H54 (cell line): ENCODE results near the gene TMEM26.

Experiments used
- DNase-seq: peaks from one replicate; pipeline ENCODE4 v3.0.0; 2011; ENCODE audit warnings: low spot score, mixed read lengths; ENCODE audit not compliant: insufficient read length
- FAIRE-seq: peaks from 3 replicates; lab custom pipeline; 2011; peaks lifted over from hg19 to GRCh38; lab: Jason Lieb, UNC
- POLR2A ChIP-seq: IDR thresholded peaks from 2 replicates; pipeline ENCODE4 v1.6.1; 2011; ENCODE audit warnings: low read depth, mild to moderate bottlenecking, low read length

TMEM26 gene

GRCh38 chr10:61448841-61449600 lies 4.2 kb downstream of the TMEM26 start:
- TF ChIP-seq POLR2A: no peak
- FAIRE-seq (no peak), DNase-seq (no peak)

DNA sequence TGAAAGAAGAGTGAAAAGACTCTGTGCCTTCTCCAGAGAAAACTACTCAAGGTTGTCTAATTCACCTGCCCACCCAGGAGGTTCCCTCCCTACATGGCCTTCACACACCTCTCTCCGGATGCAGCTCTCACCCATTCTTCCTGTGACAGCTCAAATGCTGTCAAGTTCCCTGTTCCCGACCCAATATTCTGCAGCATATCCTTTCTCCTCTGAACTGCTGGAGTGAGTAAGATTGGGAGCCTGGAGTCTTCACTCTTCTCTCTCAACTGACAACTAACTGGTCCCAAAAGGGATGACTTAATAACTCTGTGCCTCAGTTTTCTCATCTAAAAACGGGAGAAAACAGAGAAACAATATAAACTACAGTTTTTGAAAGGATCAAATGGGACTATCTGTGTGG lies 5.1 kb downstream of the TMEM26 start:
- FAIRE-seq (no peak), DNase-seq (no peak)
- no peak for TF ChIP-seq POLR2A

GRCh38 chr10:61439058-61439609 lies 14.0 kb downstream of the TMEM26 start:
- no peak for TF ChIP-seq POLR2A
- no peak for FAIRE-seq
- DNase-seq: no peak

DNA sequence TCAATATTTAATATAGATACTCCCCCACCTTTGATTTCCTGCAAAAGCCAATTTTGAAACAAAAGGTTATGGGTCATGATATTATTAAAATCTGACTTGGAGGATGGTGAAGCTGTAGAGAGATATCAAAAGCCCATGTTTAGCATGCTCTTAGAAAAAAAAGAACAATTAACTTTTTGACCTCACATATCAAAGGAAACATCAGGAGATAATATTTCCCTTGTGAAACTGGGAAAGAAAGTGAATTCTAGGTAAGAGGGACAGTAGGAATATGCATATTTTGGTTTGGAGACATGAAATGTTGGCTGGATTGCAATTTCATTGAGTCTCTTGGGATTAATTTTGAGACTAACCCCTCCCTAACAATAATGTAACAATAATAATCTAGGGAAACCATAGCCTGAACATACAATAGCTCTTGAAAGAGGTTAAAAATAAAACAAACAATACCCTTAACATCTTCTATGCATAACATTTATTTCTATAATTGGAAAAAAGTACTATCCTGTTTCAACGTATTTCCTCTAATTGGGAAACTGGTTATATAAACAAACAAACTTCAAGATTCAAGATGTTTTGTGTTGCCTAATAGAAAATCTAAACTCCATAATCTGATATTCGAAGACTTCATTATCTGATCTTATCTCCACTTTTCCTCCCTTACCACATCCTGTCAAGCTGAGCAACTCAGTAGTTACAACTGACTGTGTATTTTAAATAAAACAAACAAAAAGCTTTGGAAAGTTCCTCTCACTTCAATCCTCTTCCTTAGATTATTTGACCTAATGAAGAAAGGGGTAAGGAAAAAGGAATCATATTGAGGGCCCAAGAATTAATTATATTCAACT lies 14.8 kb downstream of the TMEM26 start:
- FAIRE-seq: no peak

DNA sequence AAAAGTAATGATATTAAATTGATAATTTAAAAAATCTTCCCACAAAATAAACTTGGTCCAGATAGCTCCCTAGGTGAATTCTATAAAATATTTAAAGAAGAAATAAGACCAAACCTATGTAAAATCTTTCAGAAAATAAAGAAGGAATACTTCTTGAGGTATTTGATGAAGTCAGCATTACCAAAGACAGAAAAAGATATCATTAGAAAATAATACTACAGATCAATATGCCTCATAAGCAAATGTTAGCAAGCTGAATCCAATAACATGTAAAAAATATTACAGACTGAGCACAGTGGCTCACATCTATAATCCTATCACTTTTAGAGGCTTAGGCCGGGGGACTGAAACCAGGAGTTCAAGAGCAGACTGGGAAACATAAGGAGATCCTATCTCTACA lies 30.0 kb downstream of the TMEM26 start:
- no peak for DNase-seq
- no peak for TF ChIP-seq POLR2A
- FAIRE-seq: no peak

More for the DNA sequence above, 14.8 kb downstream of the TMEM26 start:
- no peak for DNase-seq
- TF ChIP-seq POLR2A: no peak

DNA sequence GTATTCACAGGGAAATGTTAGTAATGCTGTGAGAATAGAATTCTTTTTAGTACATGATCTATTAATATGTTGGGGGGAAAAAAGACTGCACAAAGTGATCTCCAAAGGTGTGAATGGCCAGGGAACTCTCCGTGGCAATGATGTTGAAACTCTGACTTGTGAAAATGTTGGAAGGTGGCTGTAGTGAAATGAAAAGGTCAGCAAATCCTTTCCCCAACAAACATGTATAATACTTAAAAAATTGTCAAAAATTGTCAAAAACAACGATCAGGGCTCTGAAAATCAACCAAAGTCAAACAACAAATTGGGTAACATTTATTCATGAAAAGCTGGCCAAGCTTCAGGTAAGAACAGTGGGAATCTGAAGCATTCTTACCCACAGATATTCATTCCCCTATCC lies 35.5 kb downstream of the TMEM26 start:
- TF ChIP-seq POLR2A: no peak
- FAIRE-seq: no peak
- no peak for DNase-seq

- no peak for DNase-seq
- no peak for FAIRE-seq
- TF ChIP-seq POLR2A: no peak
Measured at GRCh38 chr10:61415824-61416223, 37.4 kb downstream of the TMEM26 start.

DNA sequence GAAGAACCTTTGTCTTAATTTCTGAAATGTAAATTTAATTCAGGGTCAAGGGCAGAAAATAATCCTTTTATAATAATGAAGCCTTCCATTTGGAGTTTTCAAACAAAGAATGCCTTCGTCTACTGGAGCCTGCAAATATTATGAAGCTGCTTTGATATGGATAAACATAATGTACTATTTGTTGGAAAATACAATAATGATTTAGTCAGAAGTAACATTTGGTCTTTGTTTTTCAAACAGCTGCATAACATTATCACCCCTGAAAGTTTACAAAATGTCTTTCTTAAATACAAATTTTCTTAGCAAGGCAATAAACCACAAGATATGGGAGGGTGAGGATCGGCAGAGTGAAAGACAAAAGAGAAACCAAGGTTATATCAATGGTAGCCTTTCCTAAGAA lies 41.5 kb downstream of the TMEM26 start:
- DNase-seq (no peak), FAIRE-seq (no peak)
- no peak for TF ChIP-seq POLR2A

DNA sequence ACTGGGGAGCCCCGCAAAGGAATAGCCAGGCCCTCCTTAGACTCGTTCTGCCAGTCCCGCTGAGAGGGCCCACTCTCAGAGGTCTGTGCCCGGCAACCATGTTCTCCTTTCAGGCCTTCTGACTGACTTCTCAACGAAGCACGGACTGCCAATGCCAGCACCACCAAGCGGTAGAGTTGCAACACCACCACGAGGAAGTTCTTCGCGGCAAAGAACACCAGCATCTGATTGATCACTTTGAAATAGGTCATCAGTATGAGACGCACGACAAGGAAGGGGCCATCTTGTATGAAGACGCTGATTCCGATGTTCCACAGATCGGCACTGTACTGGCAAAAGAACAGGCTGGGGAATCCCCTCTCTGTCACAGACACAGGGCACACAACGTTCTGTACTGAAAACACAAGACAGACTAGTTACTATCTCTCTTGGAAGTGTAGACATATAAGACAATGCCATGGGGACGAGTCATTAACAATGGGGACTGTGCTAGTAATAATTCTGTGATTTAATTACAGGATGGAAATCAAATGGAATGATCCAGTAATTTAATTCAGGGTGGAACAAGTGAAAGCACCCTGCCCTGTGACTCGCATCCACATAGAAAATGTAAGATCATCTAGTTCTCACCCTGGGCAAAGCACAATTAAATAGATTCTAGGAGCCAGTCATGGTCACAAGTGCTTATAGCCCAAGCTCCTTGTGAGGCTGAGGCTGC lies 42.7 kb downstream of the TMEM26 start:
- FAIRE-seq (no peak), DNase-seq (no peak)
- TF ChIP-seq POLR2A: no peak

- no peak for DNase-seq
- FAIRE-seq: no peak
- TF ChIP-seq POLR2A: no peak
Measured at GRCh38 chr10:61409157-61409556, 44.0 kb downstream of the TMEM26 start.

DNA sequence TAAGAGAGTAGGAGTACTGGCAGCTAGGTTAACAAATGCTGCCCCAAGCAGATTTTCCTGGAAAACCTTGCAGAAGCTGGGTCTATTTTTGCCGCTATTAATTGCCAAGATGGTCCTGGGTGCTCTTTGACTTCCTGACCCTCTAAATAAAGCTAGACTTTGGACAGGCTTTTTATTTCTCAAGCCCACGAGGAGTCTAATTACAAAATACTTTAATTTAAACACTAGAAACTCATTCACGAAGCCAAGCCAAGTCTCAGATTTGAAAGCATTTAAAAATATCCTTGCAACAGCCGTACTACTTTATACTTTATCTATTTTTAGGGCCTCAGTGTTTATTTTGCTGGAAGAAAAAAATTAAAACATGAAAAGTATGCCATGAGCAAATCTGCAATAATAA lies 45.1 kb downstream of the TMEM26 start:
- FAIRE-seq (no peak), DNase-seq (no peak)
- TF ChIP-seq POLR2A: no peak

GRCh38 chr10:61406736-61407135 lies 46.4 kb downstream of the TMEM26 start:
- FAIRE-seq: no peak
- no peak for DNase-seq
- TF ChIP-seq POLR2A: no peak

- FAIRE-seq (no peak), DNase-seq (no peak)
- no peak for TF ChIP-seq POLR2A
Measured at GRCh38 chr10:61406242-61406641, 46.9 kb downstream of the TMEM26 start.

DNA sequence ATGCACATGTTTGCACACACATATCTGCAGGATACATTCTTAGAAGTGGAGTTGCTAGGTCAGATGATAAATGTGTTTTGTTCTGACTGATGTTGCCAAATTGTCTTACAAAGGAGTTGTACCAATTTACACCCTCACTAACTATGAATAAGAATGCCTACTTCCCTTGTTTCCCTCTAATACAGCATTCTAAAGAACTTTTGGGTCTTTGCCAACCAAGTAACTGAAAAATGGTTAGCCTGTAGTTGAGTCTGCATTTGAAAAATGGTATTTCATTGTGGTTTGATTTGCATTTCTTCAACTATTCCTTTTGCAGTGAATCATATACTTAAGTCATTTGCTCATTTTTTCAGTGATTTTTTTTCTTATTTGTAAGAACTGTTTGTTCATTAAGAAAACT lies 48.4 kb downstream of the TMEM26 start:
- FAIRE-seq: no peak
- TF ChIP-seq POLR2A: no peak
- no peak for DNase-seq

GRCh38 chr10:61400524-61400923 lies 52.7 kb downstream of the TMEM26 start:
- TF ChIP-seq POLR2A: no peak
- DNase-seq: no peak
- no peak for FAIRE-seq
